H1 (cell line): Measurements from ENCODE around the gene ACACB. TPM values are rescaled to one million over a fixed set of nuclear protein-coding genes. Genes with fewer than 3 reads are reported as not detected.

Experiments
- ASH2L ChIP-seq: fragments of 200-600, 300-600 bp; sonication (generic); IDR thresholded peaks from one replicate; pipeline ENCODE4 v1.7.1; 2017; ENCODE audit warnings: low read length
- BRCA1 ChIP-seq: IDR thresholded peaks from 2 replicates; pipeline ENCODE4 v1.6.1; 2012; ENCODE audit warnings: low read depth, low read length, improper control_type of control experiment
- CBX8 ChIP-seq: fragments of 300-800, 300-1000 bp; sonication (generic); IDR thresholded peaks from 2 replicates; pipeline ENCODE4 v1.7.1; 2016; ENCODE audit warnings: low read depth, low read length, borderline replicate concordance
- CEBPB ChIP-seq: IDR thresholded peaks from 2 replicates; pipeline ENCODE4 v1.6.1; 2012; ENCODE audit warnings: low read depth, low read length
- CHD7 ChIP-seq: fragments of 300-600 bp; sonication (generic); IDR thresholded peaks from 2 replicates; pipeline ENCODE4 v1.7.1; 2012; ENCODE audit warnings: low read length, moderate library complexity, mild to moderate bottlenecking, inconsistent platforms; ENCODE audit not compliant: insufficient replicate concordance
- JUN ChIP-seq: IDR thresholded peaks from 2 replicates; pipeline ENCODE4 v1.6.1; 2011; ENCODE audit warnings: low read depth, mild to moderate bottlenecking, improper control_type of control experiment, low read length
- KDM1A ChIP-seq: fragments of 200-600, 300-600 bp; sonication (generic); IDR thresholded peaks from 2 replicates; pipeline ENCODE4 v1.7.1; 2016; ENCODE audit warnings: mild to moderate bottlenecking, low read length, borderline replicate concordance
- KDM4A ChIP-seq: IDR thresholded peaks from one replicate; pipeline ENCODE4 v1.7.1; 2012; ENCODE audit warnings: low read depth, mild to moderate bottlenecking, moderate library complexity, low read length, inconsistent platforms; ENCODE audit not compliant: severe bottlenecking
- MAFK ChIP-seq: IDR thresholded peaks from 2 replicates; pipeline ENCODE4 v1.6.1; 2012; ENCODE audit warnings: low read depth, mild to moderate bottlenecking, improper control_type of control experiment, low read length
- POLR2A ChIP-seq, 2 experiments: IDR thresholded peaks; 1 replicate in 1 of 2; 2 replicates in 1 of 2; pipeline ENCODE4 v1.6.1; 2011; ENCODE audit warnings: low read depth in 2 of 2, low read length in 2 of 2, mild to moderate bottlenecking in 2 of 2; ENCODE audit errors: control extremely low read depth in 1 of 2
- RBBP5 ChIP-seq: IDR thresholded peaks from 2 replicates; pipeline ENCODE4 v1.7.1; 2012; ENCODE audit warnings: low read depth, mild to moderate bottlenecking, inconsistent platforms, low read length, moderate library complexity, borderline replicate concordance
- SIX5 ChIP-seq: IDR thresholded peaks from 2 replicates; pipeline ENCODE4 v1.6.1; 2011; ENCODE audit warnings: mild to moderate bottlenecking, low read depth, low read length
- YY1 ChIP-seq: IDR thresholded peaks from 2 replicates; pipeline ENCODE4 v1.6.1; 2011; ENCODE audit warnings: low read depth, mild to moderate bottlenecking, low read length
- ZNF274 ChIP-seq: IDR thresholded peaks from 2 replicates; pipeline ENCODE4 v1.7.0; 2012; ENCODE audit warnings: low read length, borderline replicate concordance; ENCODE audit errors: extremely low read depth
- polyA plus RNA-seq, 7 experiments: library from polyadenylated mRNA; depleted of rRNA in 3 of 7; stranded (reverse) in 5 of 7; unstranded in 2 of 7; fragments of >200 nt in 5 of 7; fragments of 200-250 nt in 2 of 7; gene quantifications; 1 replicate in 5 of 7; 2 replicates in 1 of 7; 4 replicates in 1 of 7; pipeline versions ENCODE4 v1.2.1 to v1.2.3, GENCODE V29; 2011 to 2013; ENCODE audit warnings: missing spikeins in 2 of 7, mixed read lengths in 2 of 7
- total RNA-seq: library from RNA; stranded (reverse); fragmentation: NEBNext Ultra II Directional; extraction: Animal tissue kit (Norgen Biotek cat#: 25700); gene quantifications from 2 replicates; pipeline ENCODE4 v1.2.1, GENCODE V29; 2021

The ACACB gene
- total and polyA plus RNA-seq, 2 of the 8 experiments (the other 6 are each of a cell fraction or from before 2014, with no cell fraction given), result 5.8 to 15.3 TPM

- TF ChIP-seq CHD7 (no peak), ZNF274 (no peak), POLR2A (IDR thresholded peaks at IDR 0.05; ENCODE audit: control extremely low read depth in 1 of 2, low read depth in 2 of 2, low read length in 2 of 2) (no peak), RBBP5 (no peak), JUN (no peak), ASH2L (no peak), YY1 (no peak), CEBPB (no peak), KDM4A (no peak), CBX8 (no peak), BRCA1 (no peak), SIX5 (no peak), KDM1A (no peak), MAFK (no peak)
Measured at GRCh38 chr12:109267361-109267760, 151.0 kb downstream of the ACACB start (continued).
